ENCODE measurements around the gene AFF3.

DNA sequence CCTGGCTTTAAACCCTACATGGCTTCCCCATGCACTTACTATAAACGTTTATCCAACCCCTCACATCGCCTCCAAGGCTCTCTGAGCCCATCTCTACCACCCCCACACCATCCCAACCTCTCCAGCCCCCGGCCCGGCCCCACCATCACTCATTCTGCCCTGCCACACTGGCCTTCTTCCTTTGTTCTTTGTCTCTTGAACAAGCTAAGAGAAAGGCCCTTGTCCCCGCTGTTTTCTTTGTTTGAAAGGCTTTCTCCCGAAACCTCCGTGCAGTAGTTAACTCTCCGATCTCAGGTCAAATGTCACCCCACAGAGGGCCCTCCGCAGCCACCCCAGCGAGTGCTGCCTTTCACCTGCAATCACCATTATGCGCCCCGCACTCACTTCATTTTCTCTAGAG, 100.4 kb downstream of the AFF3 start:
- TF ChIP-seq, protein P1, sequence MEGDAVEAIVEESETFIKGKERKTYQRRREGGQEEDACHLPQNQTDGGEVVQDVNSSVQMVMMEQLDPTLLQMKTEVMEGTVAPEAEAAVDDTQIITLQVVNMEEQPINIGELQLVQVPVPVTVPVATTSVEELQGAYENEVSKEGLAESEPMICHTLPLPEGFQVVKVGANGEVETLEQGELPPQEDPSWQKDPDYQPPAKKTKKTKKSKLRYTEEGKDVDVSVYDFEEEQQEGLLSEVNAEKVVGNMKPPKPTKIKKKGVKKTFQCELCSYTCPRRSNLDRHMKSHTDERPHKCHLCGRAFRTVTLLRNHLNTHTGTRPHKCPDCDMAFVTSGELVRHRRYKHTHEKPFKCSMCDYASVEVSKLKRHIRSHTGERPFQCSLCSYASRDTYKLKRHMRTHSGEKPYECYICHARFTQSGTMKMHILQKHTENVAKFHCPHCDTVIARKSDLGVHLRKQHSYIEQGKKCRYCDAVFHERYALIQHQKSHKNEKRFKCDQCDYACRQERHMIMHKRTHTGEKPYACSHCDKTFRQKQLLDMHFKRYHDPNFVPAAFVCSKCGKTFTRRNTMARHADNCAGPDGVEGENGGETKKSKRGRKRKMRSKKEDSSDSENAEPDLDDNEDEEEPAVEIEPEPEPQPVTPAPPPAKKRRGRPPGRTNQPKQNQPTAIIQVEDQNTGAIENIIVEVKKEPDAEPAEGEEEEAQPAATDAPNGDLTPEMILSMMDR (conservative IDR thresholded peaks at IDR 0.05; ENCODE audit: low read depth, low read length): no peak
- TF ChIP-seq POLR2A (IDR thresholded peaks at IDR 0.05; ENCODE audit: low read depth, low read length): no peak
- no peak for TF ChIP-seq SMC3 (IDR thresholded peaks at IDR 0.05; ENCODE audit: low read depth, low read length)
- TF ChIP-seq MXI1 (IDR thresholded peaks at IDR 0.05; ENCODE audit: borderline replicate concordance, low read depth, low read length): no peak
- no peak for TF ChIP-seq FOS (IDR thresholded peaks at IDR 0.05; ENCODE audit: low read depth, low read length)
- TF ChIP-seq, protein P2, sequence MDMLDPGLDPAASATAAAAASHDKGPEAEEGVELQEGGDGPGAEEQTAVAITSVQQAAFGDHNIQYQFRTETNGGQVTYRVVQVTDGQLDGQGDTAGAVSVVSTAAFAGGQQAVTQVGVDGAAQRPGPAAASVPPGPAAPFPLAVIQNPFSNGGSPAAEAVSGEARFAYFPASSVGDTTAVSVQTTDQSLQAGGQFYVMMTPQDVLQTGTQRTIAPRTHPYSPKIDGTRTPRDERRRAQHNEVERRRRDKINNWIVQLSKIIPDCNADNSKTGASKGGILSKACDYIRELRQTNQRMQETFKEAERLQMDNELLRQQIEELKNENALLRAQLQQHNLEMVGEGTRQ (IDR thresholded peaks at IDR 0.05; ENCODE audit: low read depth, low read length): no peak
- TF ChIP-seq CHD1 (IDR thresholded peaks at IDR 0.05; ENCODE audit: low read depth, low read length): no peak
- no peak for TF ChIP-seq CEBPB (IDR thresholded peaks at IDR 0.05; ENCODE audit: low read depth, low read length)

Measured in IMR-90 (cell line).